Keratinocyte (primary cell): ENCODE results near the gene MESD. TPM values are rescaled to one million over a fixed set of nuclear protein-coding genes. Genes with fewer than 3 reads are reported as not detected.

Experiments used
- DNase-seq: peaks from one replicate; pipeline ENCODE4 v3.0.0-alpha.2; 2011; ENCODE audit warnings: low read depth, missing footprints, low spot score
- FAIRE-seq: peaks from 2 replicates; lab custom pipeline; 2011; peaks lifted over from hg19 to GRCh38; lab: Jason Lieb, UNC
- H2AFZ ChIP-seq: 2 replicates; pipeline ENCODE4 v1.6.0; 2012; ENCODE audit warnings: low read length, control low read depth, inconsistent platforms; ENCODE audit not compliant: control insufficient read depth
- H3K27ac ChIP-seq: 2 replicates; pipeline ENCODE4 v1.5.1; 2011; ENCODE audit warnings: low read length; ENCODE audit not compliant: control insufficient read depth, insufficient read depth
- H3K27me3 ChIP-seq: 3 replicates; pipeline ENCODE4 v1.6.0; 2011; ENCODE audit warnings: low read length; ENCODE audit not compliant: control insufficient read depth, insufficient read depth; ENCODE audit errors: extremely low read depth
- H3K36me3 ChIP-seq, 2 experiments: 2 replicates in 1 of 2; 3 replicates in 1 of 2; pipeline ENCODE4 v1.5.1; 2011; ENCODE audit warnings: low read length in 2 of 2, mild to moderate bottlenecking in 1 of 2; ENCODE audit not compliant: control insufficient read depth in 2 of 2, insufficient read depth in 2 of 2; ENCODE audit errors: extremely low read depth in 1 of 2
- H3K4me1 ChIP-seq: 3 replicates; pipeline ENCODE4 v1.5.1; 2011; ENCODE audit warnings: low read length; ENCODE audit not compliant: control insufficient read depth, insufficient read depth; ENCODE audit errors: extremely low read depth
- H3K4me2 ChIP-seq: 3 replicates; pipeline ENCODE4 v1.6.0; 2011; ENCODE audit warnings: low read depth, low read length; ENCODE audit not compliant: control insufficient read depth, insufficient read depth; ENCODE audit errors: extremely low read depth
- H3K4me3 ChIP-seq, 3 experiments: fragments of 200-600 bp in 1 of 3; sonication (generic) in 1 of 3; 2 replicates in 2 of 3; 3 replicates in 1 of 3; pipeline ENCODE4 v1.5.1; 2011 to 2016; ENCODE audit warnings: low read length in 3 of 3, mild to moderate bottlenecking in 3 of 3, control low read depth in 2 of 3, inconsistent platforms in 1 of 3, low read depth in 1 of 3, mixed read lengths in 1 of 3, mixed run types in 1 of 3, moderate library complexity in 1 of 3; ENCODE audit not compliant: control insufficient read depth in 2 of 3, insufficient read depth in 2 of 3; ENCODE audit errors: extremely low read depth in 1 of 3
- H3K79me2 ChIP-seq: 2 replicates; pipeline ENCODE4 v1.6.0; 2012; ENCODE audit warnings: low read length; ENCODE audit not compliant: control insufficient read depth, insufficient read depth
- H3K9ac ChIP-seq: 3 replicates; pipeline ENCODE4 v1.6.0; 2011; ENCODE audit warnings: low read length; ENCODE audit not compliant: control insufficient read depth, insufficient read depth; ENCODE audit errors: extremely low read depth
- H3K9me1 ChIP-seq: 3 replicates; pipeline ENCODE4 v1.6.0; 2011; ENCODE audit warnings: low read length; ENCODE audit not compliant: control insufficient read depth, insufficient read depth; ENCODE audit errors: extremely low read depth
- H3K9me3 ChIP-seq: 2 replicates; pipeline ENCODE4 v1.5.1; 2012; ENCODE audit warnings: low read depth, low read length; ENCODE audit not compliant: control insufficient read depth
- H4K20me1 ChIP-seq: 3 replicates; pipeline ENCODE4 v1.6.0; 2011; ENCODE audit warnings: low read length; ENCODE audit not compliant: control insufficient read depth, insufficient read depth; ENCODE audit errors: extremely low read depth
- EZH2 ChIP-seq: IDR thresholded peaks from one replicate; pipeline ENCODE4 v1.6.1; 2012; ENCODE audit warnings: inconsistent platforms, mild to moderate bottlenecking, low read length, moderate library complexity
- dilution Hi-C: fragments of 300-500 bp; cut with MboI; formaldehyde crosslinking; loops from one replicate; pipeline ENCODE4 v1.7.0; 2020; ENCODE audit warnings: low sequenced_read_pairs; ENCODE audit not compliant: extremely low pct_ligation_motif_present
- polyA plus RNA-seq, 5 experiments: library from polyadenylated mRNA; depleted of rRNA in 3 of 5; stranded (reverse) in 3 of 5; stranded (forward) in 1 of 5; unstranded in 1 of 5; fragments of >200 nt; gene quantifications; 1 replicate in 1 of 5; 2 replicates in 3 of 5; 3 replicates in 1 of 5; pipeline versions ENCODE4 v1.2.1 to v1.2.3, GENCODE V29; 2011 to 2012; ENCODE audit warnings: missing spikeins in 2 of 5, low read depth in 1 of 5, low replicate concordance in 1 of 5
- TF ChIP-seq, protein P1 (sequence below), 3 experiments: IDR thresholded peaks in 1 of 3; conservative IDR thresholded peaks in 1 of 3; optimal IDR thresholded peaks in 1 of 3; 2 replicates in 2 of 3; 3 replicates in 1 of 3; pipeline versions ENCODE3 to v1.5.1; 2011; ENCODE audit warnings: low read length in 3 of 3, mild to moderate bottlenecking in 3 of 3, moderate library complexity in 2 of 3, control low read depth in 1 of 3, inconsistent platforms in 1 of 3; ENCODE audit not compliant: insufficient read depth in 2 of 3; ENCODE audit errors: extremely low read depth in 1 of 3

The MESD gene
- polyA plus RNA-seq, 1 donor (not counting 4 experiments of a cell fraction or from before 2014, with no cell fraction given) = 18.7 TPM

DNA sequence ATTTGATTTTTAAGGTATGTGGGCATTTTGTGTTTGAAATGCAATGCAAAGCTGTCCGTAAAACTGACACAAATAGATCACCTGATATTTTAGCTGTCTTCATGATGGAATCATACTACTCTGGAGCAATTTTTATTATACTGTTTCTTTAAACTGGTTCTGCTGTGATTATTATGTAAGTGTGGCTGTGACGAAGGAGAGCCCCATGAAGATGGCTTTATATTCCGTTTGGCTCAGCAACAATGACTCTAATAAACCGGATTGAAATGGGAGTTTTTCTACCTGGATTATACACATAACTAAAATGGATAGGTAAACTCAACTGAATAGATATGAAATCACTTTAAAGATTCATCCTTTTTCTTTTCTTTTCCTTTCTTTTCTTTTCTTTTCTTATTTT lies 20.5 kb upstream of the MESD start:
- FAIRE-seq = no peak
- no peaks in the 10 kb centered on the region for H4K20me1 ChIP-seq
- H2AFZ ChIP-seq = no peak overlapping the region
- H3K4me1 ChIP-seq = no peaks in the 10 kb centered on the region
- dilution Hi-C loops = no loop called here
- peaks cover 11% of the 10 kb centered on the region for H3K79me2 ChIP-seq
- TF ChIP-seq, protein P1, sequence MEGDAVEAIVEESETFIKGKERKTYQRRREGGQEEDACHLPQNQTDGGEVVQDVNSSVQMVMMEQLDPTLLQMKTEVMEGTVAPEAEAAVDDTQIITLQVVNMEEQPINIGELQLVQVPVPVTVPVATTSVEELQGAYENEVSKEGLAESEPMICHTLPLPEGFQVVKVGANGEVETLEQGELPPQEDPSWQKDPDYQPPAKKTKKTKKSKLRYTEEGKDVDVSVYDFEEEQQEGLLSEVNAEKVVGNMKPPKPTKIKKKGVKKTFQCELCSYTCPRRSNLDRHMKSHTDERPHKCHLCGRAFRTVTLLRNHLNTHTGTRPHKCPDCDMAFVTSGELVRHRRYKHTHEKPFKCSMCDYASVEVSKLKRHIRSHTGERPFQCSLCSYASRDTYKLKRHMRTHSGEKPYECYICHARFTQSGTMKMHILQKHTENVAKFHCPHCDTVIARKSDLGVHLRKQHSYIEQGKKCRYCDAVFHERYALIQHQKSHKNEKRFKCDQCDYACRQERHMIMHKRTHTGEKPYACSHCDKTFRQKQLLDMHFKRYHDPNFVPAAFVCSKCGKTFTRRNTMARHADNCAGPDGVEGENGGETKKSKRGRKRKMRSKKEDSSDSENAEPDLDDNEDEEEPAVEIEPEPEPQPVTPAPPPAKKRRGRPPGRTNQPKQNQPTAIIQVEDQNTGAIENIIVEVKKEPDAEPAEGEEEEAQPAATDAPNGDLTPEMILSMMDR (optimal IDR thresholded peaks at IDR 0.05 in 1 of 3, IDR thresholded peaks at IDR 0.05 in 1 of 3, conservative IDR thresholded peaks at IDR 0.05 in 1 of 3; ENCODE audit: extremely low read depth in 1 of 3, insufficient read depth in 2 of 3, low read length in 3 of 3) = no peak
- no peak for TF ChIP-seq EZH2
- no peak for DNase-seq
- no peak overlapping the region for H3K4me3 ChIP-seq
- H3K27me3 ChIP-seq = no peaks in the 10 kb centered on the region
- H3K9ac ChIP-seq = no peak overlapping the region
- no peaks in the 10 kb centered on the region for H3K9me1 ChIP-seq
- no peak overlapping the region for H3K27ac ChIP-seq
- no peaks in the 10 kb centered on the region for H3K36me3 ChIP-seq
- no peak overlapping the region for H3K4me2 ChIP-seq
- H3K9me3 ChIP-seq = no peaks in the 10 kb centered on the region

DNA sequence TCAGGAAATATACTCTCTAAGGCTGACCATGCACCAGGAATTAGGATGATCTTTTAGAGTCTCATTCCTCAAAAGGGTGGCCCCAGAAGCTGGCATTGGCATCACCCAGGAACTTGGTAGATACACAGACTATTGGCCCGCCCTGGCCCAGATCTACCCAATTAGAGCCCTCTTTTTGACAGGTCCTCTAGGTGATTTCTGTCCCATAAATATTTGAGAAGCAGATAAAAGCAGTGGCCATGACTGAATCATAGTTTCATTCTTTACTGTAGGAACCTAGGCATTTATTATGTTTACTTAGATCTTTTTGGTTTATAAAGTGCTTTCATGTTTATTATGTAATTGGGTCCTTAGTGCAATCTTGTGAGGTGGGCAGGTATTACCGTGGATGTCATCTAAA lies 18.7 kb upstream of the MESD start:
- Histone ChIP-seq H3K9me1 (no peaks in the 10 kb centered on the region), H3K79me2 (peaks cover 25% of the 10 kb centered on the region), H3K4me1 (peaks cover 6% of the 10 kb centered on the region), H3K4me3 (no peak overlapping the region), H3K27me3 (no peaks in the 10 kb centered on the region), H4K20me1 (no peaks in the 10 kb centered on the region), H2AFZ (no peak overlapping the region), H3K4me2 (no peak overlapping the region), H3K9ac (no peak overlapping the region), H3K9me3 (no peaks in the 10 kb centered on the region), H3K36me3 (peaks cover 0 to 2% of the 10 kb centered on the region in 2 experiments), H3K27ac (no peak overlapping the region)
- dilution Hi-C loops = no loop called here
- DNase-seq (no peak), FAIRE-seq (no peak)
- TF ChIP-seq EZH2 = no peak
- TF ChIP-seq, protein P1 (optimal IDR thresholded peaks at IDR 0.05 in 1 of 3, IDR thresholded peaks at IDR 0.05 in 1 of 3, conservative IDR thresholded peaks at IDR 0.05 in 1 of 3; ENCODE audit: extremely low read depth in 1 of 3, insufficient read depth in 2 of 3, low read length in 3 of 3) = no peak
